ENCODE results near the gene MPND.

The MPND gene

DNA sequence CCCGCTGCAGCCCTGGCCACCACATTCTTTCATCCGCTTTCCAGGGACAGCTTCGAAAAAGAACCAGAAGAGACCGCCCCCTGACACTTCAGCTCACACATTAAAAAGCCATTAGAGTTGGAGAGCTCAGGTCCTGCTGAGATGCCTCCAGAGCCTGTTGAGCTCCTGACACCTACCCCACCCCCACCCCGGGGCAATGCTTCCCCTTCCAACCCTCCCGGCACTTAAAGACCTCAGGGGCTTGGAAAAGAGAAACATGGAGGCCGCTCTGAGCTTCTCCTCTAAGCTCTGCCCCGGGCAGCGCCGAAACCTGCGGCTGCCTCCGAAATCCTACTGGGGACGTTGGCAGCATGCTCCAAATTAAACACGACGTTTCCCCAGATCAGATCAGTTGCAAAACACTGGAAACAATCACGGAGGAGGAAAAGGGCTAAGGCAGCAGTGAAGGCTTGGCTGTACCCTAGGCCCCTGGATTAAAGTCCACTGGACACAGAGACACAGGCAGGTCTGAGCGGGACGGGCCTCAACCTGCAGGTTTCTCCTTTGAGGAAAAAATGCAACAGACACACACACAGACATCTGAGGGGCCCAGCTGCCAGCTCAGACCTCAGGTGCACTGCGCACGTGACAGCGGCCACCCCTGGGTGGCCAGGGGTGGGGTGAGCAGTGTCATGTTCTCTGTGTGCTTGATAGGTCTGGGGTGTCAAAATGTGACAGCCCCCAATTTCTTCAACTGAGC is 47.4 kb downstream of the MPND start:
- no peaks in the 10 kb centered on the region for H3K27me3 ChIP-seq (ENCODE audit: insufficient read depth, low read length)
- no peak for TF ChIP-seq EZH2 (IDR thresholded peaks at IDR 0.05; ENCODE audit: borderline replicate concordance, low read length)
- TF ChIP-seq, protein P1, sequence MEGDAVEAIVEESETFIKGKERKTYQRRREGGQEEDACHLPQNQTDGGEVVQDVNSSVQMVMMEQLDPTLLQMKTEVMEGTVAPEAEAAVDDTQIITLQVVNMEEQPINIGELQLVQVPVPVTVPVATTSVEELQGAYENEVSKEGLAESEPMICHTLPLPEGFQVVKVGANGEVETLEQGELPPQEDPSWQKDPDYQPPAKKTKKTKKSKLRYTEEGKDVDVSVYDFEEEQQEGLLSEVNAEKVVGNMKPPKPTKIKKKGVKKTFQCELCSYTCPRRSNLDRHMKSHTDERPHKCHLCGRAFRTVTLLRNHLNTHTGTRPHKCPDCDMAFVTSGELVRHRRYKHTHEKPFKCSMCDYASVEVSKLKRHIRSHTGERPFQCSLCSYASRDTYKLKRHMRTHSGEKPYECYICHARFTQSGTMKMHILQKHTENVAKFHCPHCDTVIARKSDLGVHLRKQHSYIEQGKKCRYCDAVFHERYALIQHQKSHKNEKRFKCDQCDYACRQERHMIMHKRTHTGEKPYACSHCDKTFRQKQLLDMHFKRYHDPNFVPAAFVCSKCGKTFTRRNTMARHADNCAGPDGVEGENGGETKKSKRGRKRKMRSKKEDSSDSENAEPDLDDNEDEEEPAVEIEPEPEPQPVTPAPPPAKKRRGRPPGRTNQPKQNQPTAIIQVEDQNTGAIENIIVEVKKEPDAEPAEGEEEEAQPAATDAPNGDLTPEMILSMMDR (IDR thresholded peaks at IDR 0.05; ENCODE audit: low read length): no peak
- H3K9me3 ChIP-seq (ENCODE audit: low read length): no peaks in the 10 kb centered on the region
- H3K4me1 ChIP-seq (ENCODE audit: insufficient read depth, low read length, severe bottlenecking): no peaks in the 10 kb centered on the region
- H3K79me2 ChIP-seq (ENCODE audit: insufficient read depth, low read length): peaks cover 20% of the 10 kb centered on the region
- peaks cover 20% of the 10 kb centered on the region for H3K36me3 ChIP-seq (ENCODE audit: insufficient read depth, low read length)
- H4K20me1 ChIP-seq (ENCODE audit: insufficient read depth, low read length): no peaks in the 10 kb centered on the region
- no peak overlapping the region for H3K9ac ChIP-seq (ENCODE audit: low read length)
- no peak overlapping the region for H2AFZ ChIP-seq (ENCODE audit: low read length)
- no peak overlapping the region for H3K4me2 ChIP-seq (ENCODE audit: low read length)
- H3K27ac ChIP-seq (ENCODE audit: low read depth, low read length, poor library complexity, severe bottlenecking): no peak overlapping the region
- no peaks in the 10 kb centered on the region for H3F3A ChIP-seq (ENCODE audit: insufficient read depth, low read length)
- no peaks in the 10 kb centered on the region for H3K9me2 ChIP-seq (ENCODE audit: low read depth, low read length)
- H3K4me3 ChIP-seq (ENCODE audit: low read depth, low read length, poor library complexity, severe bottlenecking): no peak overlapping the region

- no peak for TF ChIP-seq EZH2 (IDR thresholded peaks at IDR 0.05; ENCODE audit: borderline replicate concordance, low read length)
- TF ChIP-seq, protein P1 (IDR thresholded peaks at IDR 0.05; ENCODE audit: low read length): no peak
- H3K4me1 ChIP-seq (ENCODE audit: insufficient read depth, low read length, severe bottlenecking): no peaks in the 10 kb centered on the region
- H3K9me2 ChIP-seq (ENCODE audit: low read depth, low read length): no peaks in the 10 kb centered on the region
- H3K27me3 ChIP-seq (ENCODE audit: insufficient read depth, low read length): no peaks in the 10 kb centered on the region
- no peak overlapping the region for H2AFZ ChIP-seq (ENCODE audit: low read length)
- H3K79me2 ChIP-seq (ENCODE audit: insufficient read depth, low read length): peaks cover 20% of the 10 kb centered on the region
- no peak overlapping the region for H3K27ac ChIP-seq (ENCODE audit: low read depth, low read length, poor library complexity, severe bottlenecking)
- no peaks in the 10 kb centered on the region for H3K9me3 ChIP-seq (ENCODE audit: low read length)
- no peak overlapping the region for H3K9ac ChIP-seq (ENCODE audit: low read length)
- H3K36me3 ChIP-seq (ENCODE audit: insufficient read depth, low read length): peaks cover 20% of the 10 kb centered on the region
- H3K4me3 ChIP-seq (ENCODE audit: low read depth, low read length, poor library complexity, severe bottlenecking): no peak overlapping the region
- no peaks in the 10 kb centered on the region for H3F3A ChIP-seq (ENCODE audit: insufficient read depth, low read length)
- H3K4me2 ChIP-seq (ENCODE audit: low read length): no peak overlapping the region
- no peaks in the 10 kb centered on the region for H4K20me1 ChIP-seq (ENCODE audit: insufficient read depth, low read length)
Measured at GRCh38 chr19:4391306-4391693, 47.9 kb downstream of the MPND start.

DNA sequence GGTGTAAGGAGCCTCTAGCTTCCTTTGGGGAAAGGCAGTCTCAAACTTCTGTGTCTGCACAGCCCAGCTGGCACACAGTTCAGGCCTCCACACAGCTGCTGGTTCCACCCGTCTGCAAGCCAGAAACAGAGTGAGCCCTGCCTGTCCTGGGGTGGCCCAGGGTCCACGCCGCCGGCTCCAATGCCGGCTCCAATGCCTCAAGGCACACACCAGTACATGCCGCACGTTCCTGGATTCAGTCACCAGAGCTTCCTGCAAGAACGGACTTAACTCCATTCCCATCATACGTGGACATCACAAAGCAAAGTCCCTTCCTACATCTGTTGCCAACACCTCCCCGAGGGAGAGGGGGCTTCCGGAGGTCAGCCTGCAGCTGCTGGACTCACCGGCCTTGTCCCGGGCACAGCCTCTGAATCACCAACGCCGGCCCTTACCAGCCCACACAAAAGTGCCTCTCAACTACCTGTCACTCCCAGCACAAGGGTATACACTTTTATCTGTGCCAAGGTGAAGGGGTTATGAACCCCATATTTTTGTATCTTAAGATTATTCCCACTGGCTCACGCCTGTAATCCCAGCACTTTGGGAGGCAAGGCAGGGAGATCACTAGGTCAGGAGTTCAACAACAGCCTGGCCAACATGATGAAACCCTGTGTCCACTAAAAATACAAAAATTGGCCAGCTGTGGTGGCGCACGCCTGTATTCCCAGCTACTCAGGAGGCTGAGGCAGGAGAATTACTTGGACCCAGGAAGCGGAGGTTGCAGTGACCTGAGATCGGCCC is 48.5 kb downstream of the MPND start:
- Histone ChIP-seq H3K9ac (ENCODE audit: low read length) (no peak overlapping the region), H3K9me2 (ENCODE audit: low read depth, low read length) (no peaks in the 10 kb centered on the region), H3K9me3 (ENCODE audit: low read length) (no peaks in the 10 kb centered on the region), H3K4me2 (ENCODE audit: low read length) (no peak overlapping the region), H3K79me2 (ENCODE audit: insufficient read depth, low read length) (peaks cover 20% of the 10 kb centered on the region), H3K36me3 (ENCODE audit: insufficient read depth, low read length) (peaks cover 25% of the 10 kb centered on the region), H3F3A (ENCODE audit: insufficient read depth, low read length) (no peaks in the 10 kb centered on the region), H3K27me3 (ENCODE audit: insufficient read depth, low read length) (no peaks in the 10 kb centered on the region), H3K4me3 (ENCODE audit: low read depth, low read length, poor library complexity, severe bottlenecking) (no peak overlapping the region), H3K4me1 (ENCODE audit: insufficient read depth, low read length, severe bottlenecking) (no peaks in the 10 kb centered on the region), H4K20me1 (ENCODE audit: insufficient read depth, low read length) (no peaks in the 10 kb centered on the region), H3K27ac (ENCODE audit: low read depth, low read length, poor library complexity, severe bottlenecking) (no peak overlapping the region), H2AFZ (ENCODE audit: low read length) (no peak overlapping the region)
- TF ChIP-seq EZH2 (IDR thresholded peaks at IDR 0.05; ENCODE audit: borderline replicate concordance, low read length): no peak
- TF ChIP-seq, protein P1 (IDR thresholded peaks at IDR 0.05; ENCODE audit: low read length): no peak

Data from OCI-LY1 (cell line).